Ishikawa (cell line): ENCODE results near the gene COL23A1.

ENCODE experiments used
- CEBPB ChIP-seq: IDR thresholded peaks from 2 replicates; pipeline ENCODE4 v1.6.1; 2012
- CREB1 ChIP-seq: IDR thresholded peaks from 2 replicates; pipeline ENCODE4 v1.6.1; 2012; ENCODE audit warnings: low read depth
- EGR1 ChIP-seq: IDR thresholded peaks from 2 replicates; pipeline ENCODE4 v1.6.1; 2012
- EP300 ChIP-seq: IDR thresholded peaks from 2 replicates; pipeline ENCODE4 v1.6.1; 2012; ENCODE audit warnings: borderline replicate concordance
- FOXM1 ChIP-seq: IDR thresholded peaks from 2 replicates; pipeline ENCODE4 v1.6.1; 2012; ENCODE audit warnings: low read depth, borderline replicate concordance
- NFIC ChIP-seq: IDR thresholded peaks from 2 replicates; pipeline ENCODE4 v1.6.1; 2012
- RAD21 ChIP-seq: IDR thresholded peaks from 2 replicates; pipeline ENCODE4 v1.6.1; 2012; ENCODE audit warnings: low read depth
- REST ChIP-seq: IDR thresholded peaks from 2 replicates; pipeline ENCODE4 v1.6.1; 2012; ENCODE audit warnings: low read depth, mild to moderate bottlenecking
- TAF1 ChIP-seq: IDR thresholded peaks from 2 replicates; pipeline ENCODE4 v1.6.1; 2012; ENCODE audit warnings: low read depth, mild to moderate bottlenecking
- TCF12 ChIP-seq: IDR thresholded peaks from 2 replicates; pipeline ENCODE4 v1.6.1; 2012; ENCODE audit warnings: low read depth
- TEAD4 ChIP-seq: IDR thresholded peaks from 2 replicates; pipeline ENCODE4 v1.6.1; 2012
- USF1 ChIP-seq: IDR thresholded peaks from 2 replicates; pipeline ENCODE4 v1.6.1; 2012
- YY1 ChIP-seq: IDR thresholded peaks from 2 replicates; pipeline ENCODE4 v1.6.1; 2012; ENCODE audit warnings: low read depth
- ZBTB7A ChIP-seq: IDR thresholded peaks from 2 replicates; pipeline ENCODE4 v1.6.1; 2012; ENCODE audit warnings: low read depth
- TF ChIP-seq, protein P1 (sequence below): IDR thresholded peaks from 2 replicates; pipeline ENCODE4 v1.6.1; 2012

Gene COL23A1

DNA sequence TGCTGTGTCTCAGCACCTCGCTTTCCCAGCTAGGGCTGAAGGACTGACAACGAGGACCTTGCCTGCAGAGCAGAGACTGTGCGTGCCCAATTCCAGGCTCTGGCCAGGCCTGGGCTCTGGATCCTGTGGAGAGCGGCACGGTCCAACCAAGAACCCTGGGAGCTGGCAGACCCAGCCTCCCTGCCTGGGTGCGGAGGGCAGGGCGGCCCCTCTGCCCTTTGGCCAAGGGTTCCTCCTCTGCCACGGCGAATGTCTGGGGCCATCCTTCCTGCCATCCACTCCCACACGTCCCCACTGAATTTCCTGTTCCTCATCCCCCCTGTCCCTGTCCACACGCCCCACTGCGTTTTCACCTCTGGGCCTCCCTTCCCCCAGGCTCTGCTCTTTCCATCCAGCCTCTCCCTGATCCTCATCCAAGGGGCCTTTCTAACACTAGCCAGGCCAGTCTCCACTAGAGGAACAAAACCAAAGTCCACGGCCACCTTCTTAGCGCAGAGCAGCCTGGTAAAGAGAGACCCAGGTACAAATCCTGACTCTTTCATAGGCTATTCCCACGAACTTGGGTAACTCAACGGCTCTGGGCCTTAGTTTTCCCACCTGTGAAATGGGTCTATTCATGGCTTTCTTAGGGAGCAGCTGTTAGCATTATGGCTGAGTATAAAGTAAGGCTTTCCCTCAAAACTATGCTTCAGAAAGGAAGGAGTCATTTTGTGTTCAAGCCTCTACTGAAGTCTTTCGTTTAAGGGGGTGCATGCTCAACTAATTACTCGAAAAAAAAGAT is 262.1 kb downstream of the COL23A1 start:
- TF ChIP-seq USF1, result no peak

DNA sequence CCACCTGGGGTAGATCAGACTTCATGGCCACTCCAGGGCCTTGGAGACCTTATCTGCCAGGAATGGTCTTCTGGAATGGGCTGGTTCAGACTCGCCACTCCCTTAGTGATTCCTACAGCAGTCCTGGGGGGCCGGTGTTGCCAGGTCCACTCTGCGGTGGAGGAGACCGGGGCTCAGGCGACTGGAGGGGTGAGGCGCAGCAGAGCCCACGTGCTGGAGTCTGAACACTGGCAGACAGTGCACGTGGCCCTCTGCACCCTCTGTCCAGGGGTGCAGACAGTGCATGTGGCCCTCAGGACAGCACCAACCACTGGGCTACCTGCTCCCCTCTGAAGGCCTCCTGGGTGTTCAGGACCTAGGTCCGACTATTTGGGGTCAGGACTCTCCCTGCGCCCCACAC is 262.7 kb downstream of the COL23A1 start:
- TF ChIP-seq ZBTB7A (no peak), CREB1 (no peak), USF1 (no peak), EP300 (no peak), TEAD4 (no peak), EGR1 (no peak), REST (no peak), YY1 (no peak)
- TF ChIP-seq, protein P1, sequence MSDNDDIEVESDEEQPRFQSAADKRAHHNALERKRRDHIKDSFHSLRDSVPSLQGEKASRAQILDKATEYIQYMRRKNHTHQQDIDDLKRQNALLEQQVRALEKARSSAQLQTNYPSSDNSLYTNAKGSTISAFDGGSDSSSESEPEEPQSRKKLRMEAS, result no peak

- TF ChIP-seq YY1, result no peak
- TF ChIP-seq FOXM1, result no peak
- TF ChIP-seq REST, result no peak
- TF ChIP-seq TCF12, result no peak
- TF ChIP-seq CREB1, result no peak
- TF ChIP-seq EP300, result no peak
- TF ChIP-seq CEBPB, result no peak
- TF ChIP-seq EGR1, result no peak
- no peak for TF ChIP-seq RAD21
- TF ChIP-seq, protein P1, result no peak
These were observed 263.8 kb downstream of the COL23A1 start for GRCh38 chr5:178326374-178326715.

DNA sequence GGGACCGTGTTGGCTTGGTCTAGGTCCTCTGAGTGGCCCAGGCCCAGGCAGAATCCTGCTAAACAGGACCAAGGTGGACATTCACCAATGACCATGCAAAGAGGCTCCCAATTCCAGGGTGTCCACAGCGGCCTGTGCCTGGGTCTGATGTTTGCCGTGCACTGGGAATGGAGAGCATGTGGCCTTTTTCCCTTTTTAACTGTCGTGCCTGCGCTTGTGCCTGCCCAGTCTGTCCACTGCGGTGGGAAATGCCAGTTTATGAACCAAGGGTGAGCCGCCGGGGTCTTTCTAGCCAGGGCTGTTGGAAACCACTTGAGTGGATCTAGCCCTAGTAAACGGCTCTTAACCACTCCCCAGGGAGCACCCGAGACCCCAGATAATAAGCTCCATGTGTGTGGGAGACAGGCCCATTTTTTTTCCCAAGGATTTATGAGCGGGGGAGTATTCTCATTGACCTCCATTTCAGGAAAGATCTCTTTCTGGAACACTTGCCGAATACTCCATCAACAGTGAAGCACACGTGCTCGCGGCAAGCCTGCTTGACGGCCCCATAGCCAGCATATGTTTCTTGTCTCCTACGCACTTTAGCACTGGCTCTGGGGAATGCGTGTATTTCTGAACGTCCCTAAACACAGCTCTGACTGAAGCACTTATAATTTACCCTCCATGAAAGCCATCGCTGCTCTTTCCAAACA is 264.4 kb downstream of the COL23A1 start:
- TF ChIP-seq USF1 (no peak), CREB1 (no peak), FOXM1 (no peak), TAF1 (no peak), REST (no peak), YY1 (no peak), ZBTB7A (no peak), CEBPB (no peak), TEAD4 (no peak), EGR1 (no peak), TCF12 (no peak), NFIC (no peak), EP300 (no peak), RAD21 (no peak)
- TF ChIP-seq, protein P1, result no peak
